OCI-LY1 (cell line): ENCODE results near the gene LST1.

Experiments used
- H2AFZ ChIP-seq: fragments of 200-600 bp; sonication (generic), shearing (Covaris generic); 2 replicates; pipeline ENCODE4 v1.6.0; 2014; ENCODE audit warnings: antibody characterized with exemption, mild to moderate bottlenecking, low read length
- H3F3A ChIP-seq: fragments of 200-600 bp; sonication (generic), shearing (Covaris generic); 2 replicates; pipeline ENCODE4 v1.6.0; 2014; ENCODE audit warnings: mild to moderate bottlenecking, antibody characterized with exemption, low read length, moderate library complexity; ENCODE audit not compliant: insufficient read depth
- H3K27ac ChIP-seq: fragments of 200-600 bp; sonication (generic); 2 replicates; pipeline ENCODE4 v1.5.1; 2014; ENCODE audit warnings: low read length, mixed run types, mild to moderate bottlenecking, low read depth; ENCODE audit not compliant: poor library complexity, severe bottlenecking
- H3K27me3 ChIP-seq: fragments of 200-600 bp; sonication (generic); 2 replicates; pipeline ENCODE4 v1.6.0; 2014; ENCODE audit warnings: antibody characterized with exemption, mild to moderate bottlenecking, low read length, moderate library complexity; ENCODE audit not compliant: insufficient read depth
- H3K36me3 ChIP-seq: fragments of 200-600 bp; sonication (generic); 2 replicates; pipeline ENCODE4 v1.6.1; 2014; ENCODE audit warnings: mild to moderate bottlenecking, antibody characterized with exemption, low read length, moderate library complexity, mixed read lengths; ENCODE audit not compliant: insufficient read depth
- H3K4me1 ChIP-seq: fragments of 200-600 bp; sonication (generic); 2 replicates; pipeline ENCODE4 v1.5.1; 2014; ENCODE audit warnings: mild to moderate bottlenecking, low read length, moderate library complexity; ENCODE audit not compliant: insufficient read depth, severe bottlenecking
- H3K4me2 ChIP-seq: fragments of 200-600 bp; sonication (generic), shearing (Covaris generic); 2 replicates; pipeline ENCODE4 v1.6.1; 2014; ENCODE audit warnings: low read length
- H3K4me3 ChIP-seq: fragments of 200-600 bp; sonication (generic); 2 replicates; pipeline ENCODE4 v1.5.1; 2014; ENCODE audit warnings: low read length, low read depth, mild to moderate bottlenecking, mixed read lengths; ENCODE audit not compliant: poor library complexity, severe bottlenecking
- H3K79me2 ChIP-seq: fragments of 200-600 bp; shearing (Covaris generic); 2 replicates; pipeline ENCODE4 v1.6.1; 2016; ENCODE audit warnings: mixed run types, low read length, mixed read lengths; ENCODE audit not compliant: insufficient read depth
- H3K9ac ChIP-seq: fragments of 200-600 bp; sonication (generic), shearing (Covaris generic); 2 replicates; pipeline ENCODE4 v1.6.1; 2014; ENCODE audit warnings: mild to moderate bottlenecking, low read length, mixed read lengths
- H3K9me2 ChIP-seq: fragments of 200-600 bp; sonication (generic), shearing (Covaris generic); 2 replicates; pipeline ENCODE4 v1.6.1; 2014; ENCODE audit warnings: low read depth, mild to moderate bottlenecking, low read length, mixed read lengths
- H3K9me3 ChIP-seq: fragments of 200-600 bp; shearing (Covaris generic); 2 replicates; pipeline ENCODE4 v1.6.1; 2014; ENCODE audit warnings: low read length, mixed read lengths
- H4K20me1 ChIP-seq: fragments of 200-600 bp; sonication (generic), shearing (Covaris generic); 2 replicates; pipeline ENCODE4 v1.6.0; 2016; ENCODE audit warnings: mild to moderate bottlenecking, low read length; ENCODE audit not compliant: insufficient read depth
- CTCF ChIP-seq: fragments of 200-600 bp; sonication (generic), shearing (Covaris generic); IDR thresholded peaks from 2 replicates; pipeline ENCODE4 v1.5.1; 2017; ENCODE audit warnings: mild to moderate bottlenecking, antibody characterized with exemption, low read length, moderate library complexity, mixed read lengths
- EZH2 ChIP-seq: fragments of 200-600 bp; sonication (generic), shearing (Covaris generic); IDR thresholded peaks from 2 replicates; pipeline ENCODE4 v1.8.0; 2017; ENCODE audit warnings: borderline replicate concordance, mixed run types, mild to moderate bottlenecking, antibody characterized with exemption, low read length, moderate library complexity, mixed read lengths

The LST1 gene

GRCh38 chr6:31634131-31634530 is 48.1 kb downstream of the LST1 start:
- H3F3A ChIP-seq: peaks cover 4% of the 10 kb centered on the region; the same call in 1 of the 2 replicates
- H3K4me3 ChIP-seq: no peak overlapping the region
- no peaks in the 10 kb centered on the region for H3K9me3 ChIP-seq
- no peaks in the 10 kb centered on the region for H3K79me2 ChIP-seq
- H3K9me2 ChIP-seq: no peaks in the 10 kb centered on the region
- no peak overlapping the region for H3K4me2 ChIP-seq
- no peaks in the 10 kb centered on the region for H3K4me1 ChIP-seq
- no peak for TF ChIP-seq EZH2
- no peak for TF ChIP-seq CTCF
- no peaks in the 10 kb centered on the region for H3K27me3 ChIP-seq
- H4K20me1 ChIP-seq: no peaks in the 10 kb centered on the region
- no peak overlapping the region for H2AFZ ChIP-seq
- H3K36me3 ChIP-seq: peaks cover 99% of the 10 kb centered on the region
- no peak overlapping the region for H3K9ac ChIP-seq
- no peak overlapping the region for H3K27ac ChIP-seq

- no peak overlapping the region for H3K27ac ChIP-seq
- no peaks in the 10 kb centered on the region for H3K9me2 ChIP-seq
- no peaks in the 10 kb centered on the region for H3K4me1 ChIP-seq
- H3K4me2 ChIP-seq: no peak overlapping the region
- TF ChIP-seq CTCF: no peak
- TF ChIP-seq EZH2: no peak
- no peak overlapping the region for H3K4me3 ChIP-seq
- peaks cover 4% of the 10 kb centered on the region; the same call in 1 of the 2 replicates for H3F3A ChIP-seq
- H3K27me3 ChIP-seq: no peaks in the 10 kb centered on the region
- H2AFZ ChIP-seq: no peak overlapping the region
- H3K79me2 ChIP-seq: no peaks in the 10 kb centered on the region
- H3K9ac ChIP-seq: no peak overlapping the region
- no peaks in the 10 kb centered on the region for H4K20me1 ChIP-seq
- H3K36me3 ChIP-seq: peaks cover 99% of the 10 kb centered on the region
- no peaks in the 10 kb centered on the region for H3K9me3 ChIP-seq
Observed at GRCh38 chr6:31634969-31635575, 49.0 kb downstream of the LST1 start.

- H3K4me2 ChIP-seq: no peak overlapping the region
- no peaks in the 10 kb centered on the region for H4K20me1 ChIP-seq
- TF ChIP-seq CTCF (no peak), EZH2 (no peak)
Observed at GRCh38 chr6:31636698-31637596, 50.9 kb downstream of the LST1 start.

More at GRCh38 chr6:31636698-31637596, 50.9 kb downstream of the LST1 start:
- H3K79me2 ChIP-seq: no peaks in the 10 kb centered on the region
- H3K36me3 ChIP-seq: peaks cover 99% of the 10 kb centered on the region
- no peaks in the 10 kb centered on the region for H3K9me3 ChIP-seq
- H3K27me3 ChIP-seq: no peaks in the 10 kb centered on the region
- no peak overlapping the region for H3K4me3 ChIP-seq
- no peaks in the 10 kb centered on the region for H3K4me1 ChIP-seq
- H3F3A ChIP-seq: peaks cover 4% of the 10 kb centered on the region; the same call in 1 of the 2 replicates
- H3K9me2 ChIP-seq: no peaks in the 10 kb centered on the region
- no peak overlapping the region for H2AFZ ChIP-seq
- H3K9ac ChIP-seq: no peak overlapping the region
- H3K27ac ChIP-seq: no peak overlapping the region
